ENCODE data around the gene TASP1. TPM values are rescaled to one million over a fixed set of nuclear protein-coding genes. Genes with fewer than 3 reads are reported as not detected.
A peak's percentile ranks its signal among the peaks of the same experiment; 100 is the strongest.
"Not testable (repeated sequence)": the region's sequence is repeated elsewhere in the genome, so short reads cannot be mapped to it uniquely, and the experiment has no call there.

TASP1 gene
- total RNA-seq, 1 experiment from 2014 or later = 6.9 TPM

GRCh38 chr20:13517831-13518230 lies 120.9 kb downstream of the TASP1 start:
- Histone ChIP-seq H3K36me3 (replicated peaks; ENCODE audit: control insufficient read depth, insufficient read depth, low read length) (no peaks in the 10 kb centered on the region), H3K4me3 (ENCODE audit: insufficient read depth, low read depth, low read length) (no peak overlapping the region)
- DNase-seq = no peak

GRCh38 chr20:13515796-13516558 lies 122.8 kb downstream of the TASP1 start:
- no peak for DNase-seq
- no peaks in the 10 kb centered on the region for H3K27me3 ChIP-seq (ENCODE audit: control insufficient read depth, insufficient read depth, low read length)
- no peaks in the 10 kb centered on the region for H3K36me3 ChIP-seq (replicated peaks; ENCODE audit: control insufficient read depth, insufficient read depth, low read length)
- no peak overlapping the region for H3K4me3 ChIP-seq (ENCODE audit: insufficient read depth, low read depth, low read length)

More at GRCh38 chr20:13517831-13518230, 120.9 kb downstream of the TASP1 start:
- no peaks in the 10 kb centered on the region for H3K27me3 ChIP-seq (ENCODE audit: control insufficient read depth, insufficient read depth, low read length)

GRCh38 chr20:13515291-13515690 lies 123.4 kb downstream of the TASP1 start:
- no peak for DNase-seq
- no peaks in the 10 kb centered on the region for H3K36me3 ChIP-seq (replicated peaks; ENCODE audit: control insufficient read depth, insufficient read depth, low read length)
- no peak overlapping the region for H3K4me3 ChIP-seq (ENCODE audit: insufficient read depth, low read depth, low read length)
- H3K27me3 ChIP-seq (ENCODE audit: control insufficient read depth, insufficient read depth, low read length) = no peaks in the 10 kb centered on the region

- H3K36me3 ChIP-seq (replicated peaks; ENCODE audit: control insufficient read depth, insufficient read depth, low read length) = no peaks in the 10 kb centered on the region
- no peak for DNase-seq
- H3K4me3 ChIP-seq (ENCODE audit: insufficient read depth, low read depth, low read length) = no peak overlapping the region
- no peaks in the 10 kb centered on the region for H3K27me3 ChIP-seq (ENCODE audit: control insufficient read depth, insufficient read depth, low read length)
These were observed 127.8 kb downstream of the TASP1 start for GRCh38 chr20:13510837-13511488.

GRCh38 chr20:13507646-13508045 lies 131.1 kb downstream of the TASP1 start:
- H3K36me3 ChIP-seq (replicated peaks; ENCODE audit: control insufficient read depth, insufficient read depth, low read length) = no peaks in the 10 kb centered on the region
- DNase-seq = no peak
- no peaks in the 10 kb centered on the region for H3K27me3 ChIP-seq (ENCODE audit: control insufficient read depth, insufficient read depth, low read length)
- H3K4me3 ChIP-seq (ENCODE audit: insufficient read depth, low read depth, low read length) = no peak overlapping the region

- no peak for DNase-seq
- no peak overlapping the region for H3K4me3 ChIP-seq (ENCODE audit: insufficient read depth, low read depth, low read length)
- H3K36me3 ChIP-seq (replicated peaks; ENCODE audit: control insufficient read depth, insufficient read depth, low read length) = no peaks in the 10 kb centered on the region
- no peaks in the 10 kb centered on the region for H3K27me3 ChIP-seq (ENCODE audit: control insufficient read depth, insufficient read depth, low read length)
These were observed 137.2 kb downstream of the TASP1 start for GRCh38 chr20:13501500-13501899.

GRCh38 chr20:13494019-13494418 lies 144.7 kb downstream of the TASP1 start:
- no peak for DNase-seq
- Histone ChIP-seq H3K36me3 (replicated peaks; ENCODE audit: control insufficient read depth, insufficient read depth, low read length) (no peaks in the 10 kb centered on the region), H3K4me3 (ENCODE audit: insufficient read depth, low read depth, low read length) (no peak overlapping the region), H3K27me3 (ENCODE audit: control insufficient read depth, insufficient read depth, low read length) (no peaks in the 10 kb centered on the region)

- H3K36me3 ChIP-seq (replicated peaks; ENCODE audit: control insufficient read depth, insufficient read depth, low read length) = no peaks in the 10 kb centered on the region
- H3K4me3 ChIP-seq (ENCODE audit: insufficient read depth, low read depth, low read length) = no peak overlapping the region
- no peak for DNase-seq
- H3K27me3 ChIP-seq (ENCODE audit: control insufficient read depth, insufficient read depth, low read length) = no peaks in the 10 kb centered on the region
These were observed 145.6 kb downstream of the TASP1 start for GRCh38 chr20:13493143-13493542.

- Histone ChIP-seq H3K27me3 (ENCODE audit: control insufficient read depth, insufficient read depth, low read length) (no peaks in the 10 kb centered on the region), H3K36me3 (replicated peaks; ENCODE audit: control insufficient read depth, insufficient read depth, low read length) (no peaks in the 10 kb centered on the region), H3K4me3 (ENCODE audit: insufficient read depth, low read depth, low read length) (no peak overlapping the region)
- DNase-seq = peak; percentile 19
These were observed 146.7 kb downstream of the TASP1 start for GRCh38 chr20:13492001-13492481.

- DNase-seq = no peak
- Histone ChIP-seq H3K4me3 (ENCODE audit: insufficient read depth, low read depth, low read length) (no peak overlapping the region), H3K36me3 (replicated peaks; ENCODE audit: control insufficient read depth, insufficient read depth, low read length) (no peaks in the 10 kb centered on the region), H3K27me3 (ENCODE audit: control insufficient read depth, insufficient read depth, low read length) (no peaks in the 10 kb centered on the region)
These were observed 151.5 kb downstream of the TASP1 start for GRCh38 chr20:13487202-13487601.

GRCh38 chr20:13486694-13487093 lies 152.0 kb downstream of the TASP1 start:
- H3K27me3 ChIP-seq (ENCODE audit: control insufficient read depth, insufficient read depth, low read length) = no peaks in the 10 kb centered on the region
- H3K4me3 ChIP-seq (ENCODE audit: insufficient read depth, low read depth, low read length) = no peak overlapping the region
- H3K36me3 ChIP-seq (replicated peaks; ENCODE audit: control insufficient read depth, insufficient read depth, low read length) = no peaks in the 10 kb centered on the region
- DNase-seq = no peak

GRCh38 chr20:13485576-13485975 lies 153.2 kb downstream of the TASP1 start:
- no peaks in the 10 kb centered on the region for H3K36me3 ChIP-seq (replicated peaks; ENCODE audit: control insufficient read depth, insufficient read depth, low read length)
- DNase-seq = no peak
- no peak overlapping the region for H3K4me3 ChIP-seq (ENCODE audit: insufficient read depth, low read depth, low read length)
- no peaks in the 10 kb centered on the region for H3K27me3 ChIP-seq (ENCODE audit: control insufficient read depth, insufficient read depth, low read length)

- not testable (repeated sequence) for DNase-seq; H3K4me3 ChIP-seq (ENCODE audit: insufficient read depth, low read depth, low read length); H3K27me3 ChIP-seq (ENCODE audit: control insufficient read depth, insufficient read depth, low read length); H3K36me3 ChIP-seq (replicated peaks; ENCODE audit: control insufficient read depth, insufficient read depth, low read length)
These were observed 153.7 kb downstream of the TASP1 start for GRCh38 chr20:13485019-13485418.

- not testable (repeated sequence) for H3K27me3 ChIP-seq (ENCODE audit: control insufficient read depth, insufficient read depth, low read length); DNase-seq; H3K4me3 ChIP-seq (ENCODE audit: insufficient read depth, low read depth, low read length); H3K36me3 ChIP-seq (replicated peaks; ENCODE audit: control insufficient read depth, insufficient read depth, low read length)
These were observed 155.3 kb downstream of the TASP1 start for GRCh38 chr20:13483472-13483871.

- Histone ChIP-seq H3K27me3 (ENCODE audit: control insufficient read depth, insufficient read depth, low read length) (no peaks in the 10 kb centered on the region), H3K36me3 (replicated peaks; ENCODE audit: control insufficient read depth, insufficient read depth, low read length) (no peaks in the 10 kb centered on the region), H3K4me3 (ENCODE audit: insufficient read depth, low read depth, low read length) (no peak overlapping the region)
- no peak for DNase-seq
These were observed 160.4 kb downstream of the TASP1 start for GRCh38 chr20:13478366-13478765.
